Heart left ventricle (tissue), 13 donors: ENCODE measurements around the gene TEF.

ENCODE experiments used
- CTCF ChIP-seq, 12 donors: fragments of 200-600 bp; sonication (generic) in 4 of 12; IDR thresholded peaks; one replicate each; pipeline versions ENCODE4 v1.5.0 to v1.8.0; 2018 to 2022; ENCODE audit warnings: antibody characterized with exemption in 12 of 12, mild to moderate bottlenecking in 5 of 12
- POLR2A ChIP-seq, 2 donors: fragments of 450-650 bp; IDR thresholded peaks; one replicate each; pipeline ENCODE4 v1.6.1; 2017; ENCODE audit warnings: antibody characterized with exemption in 2 of 2, mild to moderate bottlenecking in 2 of 2, moderate library complexity in 2 of 2
- donor health status: ischemic (EF 13 %, LVEDD 7.1; RV severe dilation, severe dysfunction).
- donor health status: DM: no; HTN: yes; CAD: no.
- donor health status: DM: no; HTN: no; CAD: no.
- donor health status: ischemic (EF 25% LVEDD 6.9; RV normal size, moderate dysfunction).
- donor health status: ischemic (EF 25% LVEDD 5.7; RV mildly dilated, moderate dysfunction).
- donor health status: ischemic (EF 35%, LVEDD 5.7; RV mildly dilated, moderate dysfunction).
- donor health status: nonischemic (EF 11% LVEDD 7.7; RV severe dilation, severe dysfunction).
- donor health status: DM: yes; HTN: yes; CAD: no.
- donor health status: PGD.
- donor health status: ischemic (EF 29% LVEDD 5.4; RV normal size, mild dysfunction).
- donor health status: nonischemic (EF 23%, LVEDD 6.1; RV moderate dilation, normal function).

- TF ChIP-seq CTCF (IDR thresholded peaks at IDR 0.05), result peak in 9 of 12 donors; percentile 12 to 70 (median 37)
- peak in 1 of 2 donors; percentile 45 for TF ChIP-seq POLR2A (IDR thresholded peaks at IDR 0.05)
Measured at GRCh38 chr22:41367039-41367679, 14.6 kb upstream of the TEF start.
